ENCODE measurements around the gene HEXIM1. TPM values are rescaled to one million over a fixed set of nuclear protein-coding genes. Genes with fewer than 3 reads are reported as not detected.

HEXIM1 gene
- total RNA-seq, 2 experiments from 2014 or later, result 12.1 to 16.4 TPM

GRCh38 chr17:45168991-45169752, 20.9 kb downstream of the HEXIM1 start:
- Histone ChIP-seq H4K20me1 (ENCODE audit: insufficient read depth, low read length) (no peaks in the 10 kb centered on the region), H3K79me2 (ENCODE audit: insufficient read depth, low read depth, low read length) (no peaks in the 10 kb centered on the region), H3K4me2 (ENCODE audit: low read length) (no peak overlapping the region), H3K4me3 (ENCODE audit: low read depth, low read length, poor library complexity, severe bottlenecking) (no peak overlapping the region), H2AFZ (ENCODE audit: low read length) (no peak overlapping the region), H3K9me2 (ENCODE audit: insufficient read depth, low read length) (no peaks in the 10 kb centered on the region), H3K4me1 (ENCODE audit: insufficient read depth, low read length, poor library complexity, severe bottlenecking) (peaks cover 24% of the 10 kb centered on the region), H3K9me3 (ENCODE audit: low read length) (no peaks in the 10 kb centered on the region), H3K36me3 (ENCODE audit: insufficient read depth, low read length) (peaks cover 3% of the 10 kb centered on the region; the same call in 1 of the 2 replicates), H3K27ac (ENCODE audit: low read depth, low read length, poor library complexity, severe bottlenecking) (no peak overlapping the region)
- no TSS peak for BruUV-seq (replicated peaks)
- intact Hi-C loops (cut with micrococcal nuclease; ENCODE audit: unreplicated experiment), result no loop called here
- TF ChIP-seq CTCF (conservative IDR thresholded peaks at IDR 0.05; ENCODE audit: low read length) (no peak), EZH2phosphoT487 (IDR thresholded peaks at IDR 0.05; ENCODE audit: borderline replicate concordance, low read depth, low read length) (no peak)
- CTCF ChIA-PET (ENCODE audit: unreplicated experiment), result no interaction called here
- POLR2A ChIA-PET, result no interaction called here
- no peak for DNase-seq (ENCODE audit: low spot score)

- TF ChIP-seq CTCF (conservative IDR thresholded peaks at IDR 0.05; ENCODE audit: low read length) (no peak), EZH2phosphoT487 (IDR thresholded peaks at IDR 0.05; ENCODE audit: borderline replicate concordance, low read depth, low read length) (no peak)
- no TSS peak for BruUV-seq (replicated peaks)
- H3K4me3 ChIP-seq (ENCODE audit: low read depth, low read length, poor library complexity, severe bottlenecking), result no peak overlapping the region
- H3K4me2 ChIP-seq (ENCODE audit: low read length), result no peak overlapping the region
- peaks cover 24% of the 10 kb centered on the region for H3K4me1 ChIP-seq (ENCODE audit: insufficient read depth, low read length, poor library complexity, severe bottlenecking)
- CTCF ChIA-PET (ENCODE audit: unreplicated experiment), result no interaction called here
- H3K9me3 ChIP-seq (ENCODE audit: low read length), result no peaks in the 10 kb centered on the region
- DNase-seq (ENCODE audit: low spot score), result no peak
- peaks cover 3% of the 10 kb centered on the region; the same call in 1 of the 2 replicates for H3K36me3 ChIP-seq (ENCODE audit: insufficient read depth, low read length)
- H3K27ac ChIP-seq (ENCODE audit: low read depth, low read length, poor library complexity, severe bottlenecking), result no peak overlapping the region
- no peaks in the 10 kb centered on the region for H3K9me2 ChIP-seq (ENCODE audit: insufficient read depth, low read length)
- intact Hi-C loops (cut with micrococcal nuclease; ENCODE audit: unreplicated experiment), result no loop called here
- H2AFZ ChIP-seq (ENCODE audit: low read length), result no peak overlapping the region
- H4K20me1 ChIP-seq (ENCODE audit: insufficient read depth, low read length), result no peaks in the 10 kb centered on the region
- H3K79me2 ChIP-seq (ENCODE audit: insufficient read depth, low read depth, low read length), result no peaks in the 10 kb centered on the region
- POLR2A ChIA-PET, result no interaction called here
These were observed 22.1 kb downstream of the HEXIM1 start for GRCh38 chr17:45170280-45170930.

GRCh38 chr17:45170931-45171337, 22.7 kb downstream of the HEXIM1 start:
- ChIA-PET POLR2A (no interaction called here), CTCF (ENCODE audit: unreplicated experiment) (no interaction called here)
- no peaks in the 10 kb centered on the region for H3K9me2 ChIP-seq (ENCODE audit: insufficient read depth, low read length)
- intact Hi-C loops (cut with micrococcal nuclease; ENCODE audit: unreplicated experiment), result no loop called here
- H3K27ac ChIP-seq (ENCODE audit: low read depth, low read length, poor library complexity, severe bottlenecking), result no peak overlapping the region
- peaks cover 24% of the 10 kb centered on the region for H3K4me1 ChIP-seq (ENCODE audit: insufficient read depth, low read length, poor library complexity, severe bottlenecking)
- H3K36me3 ChIP-seq (ENCODE audit: insufficient read depth, low read length), result peaks cover 3% of the 10 kb centered on the region; the same call in 1 of the 2 replicates
- no peaks in the 10 kb centered on the region for H4K20me1 ChIP-seq (ENCODE audit: insufficient read depth, low read length)
- H3K4me3 ChIP-seq (ENCODE audit: low read depth, low read length, poor library complexity, severe bottlenecking), result no peak overlapping the region
- H3K4me2 ChIP-seq (ENCODE audit: low read length), result no peak overlapping the region
- no TSS peak for BruUV-seq (replicated peaks)
- TF ChIP-seq CTCF (conservative IDR thresholded peaks at IDR 0.05; ENCODE audit: low read length), result no peak
- no peak for TF ChIP-seq EZH2phosphoT487 (IDR thresholded peaks at IDR 0.05; ENCODE audit: borderline replicate concordance, low read depth, low read length)
- DNase-seq (ENCODE audit: low spot score), result no peak
- no peaks in the 10 kb centered on the region for H3K79me2 ChIP-seq (ENCODE audit: insufficient read depth, low read depth, low read length)
- no peaks in the 10 kb centered on the region for H3K9me3 ChIP-seq (ENCODE audit: low read length)
- no peak overlapping the region for H2AFZ ChIP-seq (ENCODE audit: low read length)

All from OCI-LY7 (cell line).